CD14-positive monocyte (primary cell): ENCODE measurements around the gene CGN. TPM values are rescaled to one million over a fixed set of nuclear protein-coding genes. Genes with fewer than 3 reads are reported as not detected.
A peak's percentile ranks its signal among the peaks of the same experiment; 100 is the strongest.

Experiments
- DNase-seq, 3 donors: peaks; one replicate each; pipeline ENCODE4 v3.0.0-alpha.2; 2011 to 2022
- H2AFZ ChIP-seq: 2 replicates; pipeline ENCODE4 v1.6.0; 2012; ENCODE audit warnings: mild to moderate bottlenecking, low read depth, low read length, inconsistent platforms; ENCODE audit not compliant: insufficient read depth, poor library complexity, severe bottlenecking
- H3K27ac ChIP-seq, 2 donors: 1 replicate in 1 of 2; 2 replicates in 1 of 2; pipeline ENCODE4 v1.5.1; 2012 to 2013; ENCODE audit warnings: low read length in 2 of 2, control low read depth in 1 of 2, inconsistent platforms in 1 of 2, low read depth in 1 of 2, mild to moderate bottlenecking in 1 of 2
- H3K27me3 ChIP-seq, 2 donors: one replicate each; pipeline versions ENCODE4 v1.6.0 to v1.6.1; 2011 to 2013; ENCODE audit warnings: low read length in 2 of 2; ENCODE audit not compliant: control insufficient read depth in 2 of 2, insufficient read depth in 2 of 2
- H3K36me3 ChIP-seq, 2 donors: replicated peaks in 1 of 2; 1 replicate in 1 of 2; 2 replicates in 1 of 2; pipeline versions ENCODE4 v1.5.1 to v1.6.1; 2012 to 2013; ENCODE audit warnings: low read length in 2 of 2, control low read depth in 1 of 2, inconsistent platforms in 1 of 2, mild to moderate bottlenecking in 1 of 2; ENCODE audit not compliant: insufficient read depth in 2 of 2, control insufficient read depth in 1 of 2
- H3K4me1 ChIP-seq, 2 donors: 1 replicate in 1 of 2; 2 replicates in 1 of 2; pipeline versions ENCODE4 v1.5.1 to v1.6.1; 2012 to 2013; ENCODE audit warnings: low read length in 2 of 2, control low read depth in 1 of 2, inconsistent platforms in 1 of 2, mild to moderate bottlenecking in 1 of 2, moderate library complexity in 1 of 2; ENCODE audit not compliant: insufficient read depth in 2 of 2, control insufficient read depth in 1 of 2
- H3K4me2 ChIP-seq: replicated peaks from 2 replicates; pipeline ENCODE3; 2012; ENCODE audit warnings: low read length, moderate library complexity, mild to moderate bottlenecking; ENCODE audit not compliant: poor library complexity, severe bottlenecking; ENCODE audit errors: extremely low read depth
- H3K4me3 ChIP-seq, 3 experiments: fragments of 200-600 bp in 1 of 3; sonication (generic) in 1 of 3; replicated peaks in 1 of 3; 1 replicate in 2 of 3; 2 replicates in 1 of 3; pipeline ENCODE4 v1.5.1; 2011 to 2013; ENCODE audit warnings: low read length in 3 of 3, mild to moderate bottlenecking in 3 of 3, control low read depth in 2 of 3, low read depth in 2 of 3, inconsistent platforms in 1 of 3, moderate library complexity in 1 of 3
- H3K79me2 ChIP-seq: 2 replicates; pipeline ENCODE4 v1.6.0; 2012; ENCODE audit warnings: mild to moderate bottlenecking, control low read depth, inconsistent platforms, low read length, moderate library complexity; ENCODE audit not compliant: insufficient read depth
- H3K9ac ChIP-seq: 2 replicates; pipeline ENCODE4 v1.6.0; 2017; ENCODE audit warnings: low read length, mild to moderate bottlenecking; ENCODE audit not compliant: insufficient read depth, poor library complexity, severe bottlenecking
- H3K9me3 ChIP-seq, 2 donors: replicated peaks in 1 of 2; 1 replicate in 1 of 2; 2 replicates in 1 of 2; pipeline versions ENCODE4 v1.5.1 to v1.6.1; 2012 to 2013; ENCODE audit warnings: low read length in 2 of 2, control low read depth in 1 of 2; ENCODE audit not compliant: control insufficient read depth in 1 of 2, insufficient read depth in 1 of 2
- H4K20me1 ChIP-seq: 2 replicates; pipeline ENCODE4 v1.6.0; 2012; ENCODE audit warnings: mild to moderate bottlenecking, low read length, control low read depth, moderate library complexity; ENCODE audit not compliant: insufficient read depth
- H3K27ac Mint-ChIP-seq, 7 donors: one replicate each; pipeline ENCODE4 v1.8.0; 2020; ENCODE audit warnings: mild to moderate bottlenecking in 7 of 7, mixed read lengths in 7 of 7, moderate library complexity in 6 of 7, inconsistent platforms in 2 of 7
- H3K27me3 Mint-ChIP-seq, 3 donors: one replicate each; pipeline ENCODE4 v1.8.0; 2021 to 2022; ENCODE audit warnings: low read depth in 3 of 3, mild to moderate bottlenecking in 3 of 3, mixed read lengths in 3 of 3, moderate library complexity in 3 of 3, inconsistent platforms in 1 of 3
- H3K36me3 Mint-ChIP-seq, 2 donors: one replicate each; pipeline ENCODE4 v1.8.0; 2020; ENCODE audit warnings: mixed read lengths in 2 of 2, inconsistent platforms in 1 of 2, mild to moderate bottlenecking in 1 of 2
- H3K4me1 Mint-ChIP-seq: one replicate; pipeline ENCODE4 v1.8.0; 2020; ENCODE audit warnings: mild to moderate bottlenecking, mixed read lengths
- H3K4me3 Mint-ChIP-seq, 2 donors: one replicate each; pipeline ENCODE4 v1.8.0; 2020; ENCODE audit warnings: mild to moderate bottlenecking in 2 of 2, mixed read lengths in 2 of 2, moderate library complexity in 1 of 2
- H3K9me3 Mint-ChIP-seq, 7 donors: one replicate each; pipeline ENCODE4 v1.8.0; 2020 to 2022; ENCODE audit warnings: mixed read lengths in 7 of 7, mild to moderate bottlenecking in 6 of 7, moderate library complexity in 6 of 7, inconsistent platforms in 2 of 7
- CTCF ChIP-seq: fragments of 200-600 bp; IDR thresholded peaks from one replicate; pipeline ENCODE4 v1.8.0; 2022; ENCODE audit warnings: antibody characterized with exemption, mild to moderate bottlenecking
- WGBS: methylation state at CpG from one replicate; pipeline ENCODE4 v1.1.5; 2013; ENCODE audit warnings: missing lambda C conversion rate; ENCODE audit not compliant: insufficient coverage; 5-methylcytosine and 5-hydroxymethylcytosine counted together
- intact Hi-C, 2 donors: fragments of 100-400 bp; cut with micrococcal nuclease; formaldehyde crosslinking; loops; one replicate each; pipeline versions ENCODE4 v1.15.0 to v1.15.1; 2023
- polyA plus RNA-seq, 3 donors: library from polyadenylated mRNA; depleted of rRNA in 1 of 3; unstranded in 2 of 3; stranded (reverse) in 1 of 3; fragments of 300-500 nt in 2 of 3; fragments of >200 nt in 1 of 3; fragmentation: Illumina TruSeq in 2 of 3; gene quantifications; 1 replicate in 2 of 3; 2 replicates in 1 of 3; pipeline ENCODE4 v1.2.3, GENCODE V29; 2012 to 2021

Gene CGN
- polyA plus RNA-seq, 3 donors: not detected

- H3K27me3 ChIP-seq: peaks cover 0 to 6% of the 10 kb centered on the region in 2 donors
- H3K9ac ChIP-seq: no peak overlapping the region
- no peaks in the 10 kb centered on the region for H3K4me1 ChIP-seq
- no peak for DNase-seq
- TF ChIP-seq CTCF: no peak
- H3K4me1 Mint-ChIP-seq: peaks cover 6% of the 10 kb centered on the region
- 42% methylated on average over 5 of the region's 7 CpGs for WGBS
- no peaks in the 10 kb centered on the region for H3K36me3 ChIP-seq
- no peak overlapping the region for H2AFZ ChIP-seq
- no peak overlapping the region for H3K4me2 ChIP-seq
- peaks cover 2 to 8% (median 8%) of the 10 kb centered on the region in 3 donors for H3K27me3 Mint-ChIP-seq
- no peak overlapping the region for H3K4me3 Mint-ChIP-seq
- no peaks in the 10 kb centered on the region for H3K79me2 ChIP-seq
- no peaks in the 10 kb centered on the region for H4K20me1 ChIP-seq
- H3K4me3 ChIP-seq: no peak overlapping the region
- peak overlapping the region in 1 of 7 donors; percentile 62 for H3K27ac Mint-ChIP-seq
- no peaks in the 10 kb centered on the region for H3K9me3 ChIP-seq
- no peaks in the 10 kb centered on the region for H3K9me3 Mint-ChIP-seq
- intact Hi-C loops: no loop called here
- H3K27ac ChIP-seq: no peak overlapping the region
- no peaks in the 10 kb centered on the region for H3K36me3 Mint-ChIP-seq
Observed at GRCh38 chr1:151547119-151547899, 36.1 kb downstream of the CGN start.

GRCh38 chr1:151547900-151548230 is 36.7 kb downstream of the CGN start:
- H3K27ac ChIP-seq: no peak overlapping the region
- no peak overlapping the region for H3K9ac ChIP-seq
- no peak overlapping the region for H3K27ac Mint-ChIP-seq
- H3K4me3 Mint-ChIP-seq: no peak overlapping the region
- no peak for TF ChIP-seq CTCF
- 100% methylated on average over 2 of the region's 3 CpGs for whole genome bisulfite sequencing
- no peaks in the 10 kb centered on the region for H3K27me3 ChIP-seq
- H3K79me2 ChIP-seq: no peaks in the 10 kb centered on the region
- H4K20me1 ChIP-seq: no peaks in the 10 kb centered on the region
- no peaks in the 10 kb centered on the region for H3K36me3 ChIP-seq
- H3K9me3 ChIP-seq: no peaks in the 10 kb centered on the region
- DNase-seq: no peak
- intact Hi-C loops: no loop called here
- H3K4me1 ChIP-seq: no peaks in the 10 kb centered on the region
- H3K4me1 Mint-ChIP-seq: peaks cover 6% of the 10 kb centered on the region
- H3K4me3 ChIP-seq: no peak overlapping the region
- H3K4me2 ChIP-seq: no peak overlapping the region
- H3K9me3 Mint-ChIP-seq: no peaks in the 10 kb centered on the region
- H3K27me3 Mint-ChIP-seq: peaks cover 2 to 7% (median 2%) of the 10 kb centered on the region in 3 donors
- H2AFZ ChIP-seq: no peak overlapping the region
- H3K36me3 Mint-ChIP-seq: no peaks in the 10 kb centered on the region
